ENCODE data around the gene SH3RF2.

DNA sequence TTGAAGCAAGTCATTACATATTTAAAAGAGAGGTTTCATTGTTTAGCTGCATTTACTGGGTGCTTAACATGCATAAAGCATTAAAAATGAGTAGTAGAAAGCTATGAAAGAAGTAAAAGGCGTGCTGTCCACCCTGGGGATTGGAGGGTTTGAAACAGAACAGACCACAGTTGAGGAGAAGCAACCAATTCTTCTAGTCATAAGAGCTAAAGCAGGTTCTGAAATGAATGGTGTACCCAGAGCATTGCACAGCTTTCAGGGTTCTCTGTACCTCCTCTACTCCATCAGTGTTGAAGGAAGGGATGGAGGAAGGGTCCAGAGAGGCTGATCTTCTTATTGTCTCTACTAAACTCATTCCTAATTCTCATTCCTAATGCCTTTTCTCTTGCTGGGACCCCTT, 68.9 kb downstream of the SH3RF2 start:
- TF ChIP-seq, protein P1, sequence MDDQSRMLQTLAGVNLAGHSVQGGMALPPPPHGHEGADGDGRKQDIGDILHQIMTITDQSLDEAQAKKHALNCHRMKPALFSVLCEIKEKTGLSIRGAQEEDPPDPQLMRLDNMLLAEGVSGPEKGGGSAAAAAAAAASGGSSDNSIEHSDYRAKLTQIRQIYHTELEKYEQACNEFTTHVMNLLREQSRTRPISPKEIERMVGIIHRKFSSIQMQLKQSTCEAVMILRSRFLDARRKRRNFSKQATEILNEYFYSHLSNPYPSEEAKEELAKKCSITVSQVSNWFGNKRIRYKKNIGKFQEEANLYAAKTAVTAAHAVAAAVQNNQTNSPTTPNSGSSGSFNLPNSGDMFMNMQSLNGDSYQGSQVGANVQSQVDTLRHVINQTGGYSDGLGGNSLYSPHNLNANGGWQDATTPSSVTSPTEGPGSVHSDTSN (CRISPR knock-in tag; IDR thresholded peaks at IDR 0.05) = no peak
- TF ChIP-seq ZNF140 (tag by site-specific recombination; IDR thresholded peaks at IDR 0.05) = no peak
- no peak for TF ChIP-seq SP2 (tag by site-specific recombination; IDR thresholded peaks at IDR 0.05)
- TF ChIP-seq, protein P2, sequence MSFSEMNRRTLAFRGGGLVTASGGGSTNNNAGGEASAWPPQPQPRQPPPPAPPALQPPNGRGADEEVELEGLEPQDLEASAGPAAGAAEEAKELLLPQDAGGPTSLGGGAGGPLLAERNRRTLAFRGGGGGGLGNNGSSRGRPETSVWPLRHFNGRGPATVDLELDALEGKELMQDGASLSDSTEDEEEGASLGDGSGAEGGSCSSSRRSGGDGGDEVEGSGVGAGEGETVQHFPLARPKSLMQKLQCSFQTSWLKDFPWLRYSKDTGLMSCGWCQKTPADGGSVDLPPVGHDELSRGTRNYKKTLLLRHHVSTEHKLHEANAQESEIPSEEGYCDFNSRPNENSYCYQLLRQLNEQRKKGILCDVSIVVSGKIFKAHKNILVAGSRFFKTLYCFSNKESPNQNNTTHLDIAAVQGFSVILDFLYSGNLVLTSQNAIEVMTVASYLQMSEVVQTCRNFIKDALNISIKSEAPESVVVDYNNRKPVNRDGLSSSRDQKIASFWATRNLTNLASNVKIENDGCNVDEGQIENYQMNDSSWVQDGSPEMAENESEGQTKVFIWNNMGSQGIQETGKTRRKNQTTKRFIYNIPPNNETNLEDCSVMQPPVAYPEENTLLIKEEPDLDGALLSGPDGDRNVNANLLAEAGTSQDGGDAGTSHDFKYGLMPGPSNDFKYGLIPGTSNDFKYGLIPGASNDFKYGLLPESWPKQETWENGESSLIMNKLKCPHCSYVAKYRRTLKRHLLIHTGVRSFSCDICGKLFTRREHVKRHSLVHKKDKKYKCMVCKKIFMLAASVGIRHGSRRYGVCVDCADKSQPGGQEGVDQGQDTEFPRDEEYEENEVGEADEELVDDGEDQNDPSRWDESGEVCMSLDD (tag by site-specific recombination; IDR thresholded peaks at IDR 0.05) = no peak
- TF ChIP-seq, protein P3, sequence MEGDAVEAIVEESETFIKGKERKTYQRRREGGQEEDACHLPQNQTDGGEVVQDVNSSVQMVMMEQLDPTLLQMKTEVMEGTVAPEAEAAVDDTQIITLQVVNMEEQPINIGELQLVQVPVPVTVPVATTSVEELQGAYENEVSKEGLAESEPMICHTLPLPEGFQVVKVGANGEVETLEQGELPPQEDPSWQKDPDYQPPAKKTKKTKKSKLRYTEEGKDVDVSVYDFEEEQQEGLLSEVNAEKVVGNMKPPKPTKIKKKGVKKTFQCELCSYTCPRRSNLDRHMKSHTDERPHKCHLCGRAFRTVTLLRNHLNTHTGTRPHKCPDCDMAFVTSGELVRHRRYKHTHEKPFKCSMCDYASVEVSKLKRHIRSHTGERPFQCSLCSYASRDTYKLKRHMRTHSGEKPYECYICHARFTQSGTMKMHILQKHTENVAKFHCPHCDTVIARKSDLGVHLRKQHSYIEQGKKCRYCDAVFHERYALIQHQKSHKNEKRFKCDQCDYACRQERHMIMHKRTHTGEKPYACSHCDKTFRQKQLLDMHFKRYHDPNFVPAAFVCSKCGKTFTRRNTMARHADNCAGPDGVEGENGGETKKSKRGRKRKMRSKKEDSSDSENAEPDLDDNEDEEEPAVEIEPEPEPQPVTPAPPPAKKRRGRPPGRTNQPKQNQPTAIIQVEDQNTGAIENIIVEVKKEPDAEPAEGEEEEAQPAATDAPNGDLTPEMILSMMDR (tag by site-specific recombination; IDR thresholded peaks at IDR 0.05) = no peak
- TF ChIP-seq, protein P4, sequence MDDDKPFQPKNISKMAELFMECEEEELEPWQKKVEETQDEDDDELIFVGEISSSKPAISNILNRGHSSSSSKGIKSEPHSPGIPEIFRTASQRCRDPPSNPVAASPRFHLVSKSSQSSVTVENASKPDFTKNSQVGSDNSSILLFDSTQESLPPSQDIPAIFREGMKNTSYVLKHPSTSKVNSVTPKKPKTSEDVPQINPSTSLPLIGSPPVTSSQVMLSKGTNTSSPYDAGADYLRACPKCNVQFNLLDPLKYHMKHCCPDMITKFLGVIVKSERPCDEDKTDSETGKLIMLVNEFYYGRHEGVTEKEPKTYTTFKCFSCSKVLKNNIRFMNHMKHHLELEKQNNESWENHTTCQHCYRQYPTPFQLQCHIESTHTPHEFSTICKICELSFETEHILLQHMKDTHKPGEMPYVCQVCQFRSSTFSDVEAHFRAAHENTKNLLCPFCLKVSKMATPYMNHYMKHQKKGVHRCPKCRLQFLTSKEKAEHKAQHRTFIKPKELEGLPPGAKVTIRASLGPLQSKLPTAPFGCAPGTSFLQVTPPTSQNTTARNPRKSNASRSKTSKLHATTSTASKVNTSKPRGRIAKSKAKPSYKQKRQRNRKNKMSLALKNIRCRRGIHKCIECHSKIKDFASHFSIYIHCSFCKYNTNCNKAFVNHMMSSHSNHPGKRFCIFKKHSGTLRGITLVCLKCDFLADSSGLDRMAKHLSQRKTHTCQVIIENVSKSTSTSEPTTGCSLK (tag by site-specific recombination; IDR thresholded peaks at IDR 0.05) = no peak
- TF ChIP-seq ZNF785 (tag by site-specific recombination; IDR thresholded peaks at IDR 0.05) = no peak
- no peak for TF ChIP-seq ZBTB7A (tag by site-specific recombination; IDR thresholded peaks at IDR 0.05; ENCODE audit: low read depth)

All from HEK293 (cell line).